HEK293T (cell line): ENCODE results near the gene CHP2.

Source experiments
- ARNT ChIP-seq: fragments of 450-650 bp; IDR thresholded peaks from 2 replicates; pipeline ENCODE4 v1.6.1; 2017; ENCODE audit warnings: mild to moderate bottlenecking
- BHLHE40 ChIP-seq: fragments of 450-650 bp; IDR thresholded peaks from 2 replicates; pipeline ENCODE4 v1.6.1; 2016; ENCODE audit warnings: mild to moderate bottlenecking, moderate library complexity, borderline replicate concordance
- CTBP1 ChIP-seq: fragments of 450-650 bp; IDR thresholded peaks from 2 replicates; pipeline ENCODE4 v1.6.1; 2016; ENCODE audit warnings: borderline replicate concordance
- ELF4 ChIP-seq: fragments of 450-650 bp; IDR thresholded peaks from 2 replicates; pipeline ENCODE4 v1.6.1; 2017; ENCODE audit warnings: antibody characterized with exemption
- FOXA1 ChIP-seq: fragments of 450-650 bp; IDR thresholded peaks from 2 replicates; pipeline ENCODE4 v1.6.1; 2016; ENCODE audit warnings: mild to moderate bottlenecking
- FOXK2 ChIP-seq: fragments of 450-650 bp; IDR thresholded peaks from 2 replicates; pipeline ENCODE4 v1.6.1; 2016; ENCODE audit warnings: mild to moderate bottlenecking
- FOXM1 ChIP-seq: fragments of 450-650 bp; IDR thresholded peaks from 2 replicates; pipeline ENCODE4 v1.6.1; 2017; ENCODE audit warnings: mild to moderate bottlenecking, borderline replicate concordance
- HDGF ChIP-seq: fragments of 450-650 bp; IDR thresholded peaks from 2 replicates; pipeline ENCODE4 v1.6.1; 2017; ENCODE audit warnings: antibody characterized with exemption, borderline replicate concordance
- LEF1 ChIP-seq: fragments of 450-650 bp; IDR thresholded peaks from 2 replicates; pipeline ENCODE4 v1.6.1; 2017; ENCODE audit warnings: mild to moderate bottlenecking, borderline replicate concordance
- NFRKB ChIP-seq: fragments of 450-650 bp; IDR thresholded peaks from 2 replicates; pipeline ENCODE4 v1.6.1; 2016; ENCODE audit warnings: mild to moderate bottlenecking, moderate library complexity
- SP1 ChIP-seq: fragments of 450-650 bp; IDR thresholded peaks from 2 replicates; pipeline ENCODE4 v1.6.1; 2017
- SUZ12 ChIP-seq: fragments of 450-650 bp; IDR thresholded peaks from 2 replicates; pipeline ENCODE4 v1.6.1; 2016; ENCODE audit warnings: mild to moderate bottlenecking
- TARDBP ChIP-seq: fragments of 450-650 bp; IDR thresholded peaks from 2 replicates; pipeline ENCODE4 v1.6.1; 2016
- TF ChIP-seq, protein P1 (sequence below): fragments of 450-650 bp; IDR thresholded peaks from 2 replicates; pipeline ENCODE4 v1.6.1; 2016

DNA sequence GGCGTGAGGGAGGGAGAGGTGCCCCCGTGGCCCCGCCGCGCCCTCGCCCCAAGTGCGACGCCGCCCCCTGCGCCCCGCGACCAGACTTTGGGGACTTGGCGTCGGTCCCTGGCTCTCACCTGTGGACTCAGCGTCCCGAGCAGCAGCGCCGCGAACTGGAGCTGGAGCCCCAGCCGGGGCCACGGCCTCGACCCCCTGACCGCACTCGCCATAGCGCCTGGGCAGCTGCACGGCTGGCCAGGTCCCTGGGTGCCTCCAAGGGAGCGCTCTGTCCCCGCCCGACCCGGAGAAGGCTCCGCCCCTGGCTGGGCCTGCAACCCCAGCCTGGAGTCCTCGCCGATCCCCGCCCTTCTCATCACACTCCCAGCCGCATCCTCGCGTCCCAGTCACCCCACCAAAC lies 41.9 kb upstream of the CHP2 start, which contains the start of gene ERN2:
- no peak for TF ChIP-seq TARDBP
- no peak for TF ChIP-seq ARNT
- TF ChIP-seq FOXM1, result no peak
- TF ChIP-seq SP1, result no peak
- TF ChIP-seq FOXK2, result no peak
- no peak for TF ChIP-seq SUZ12
- no peak for TF ChIP-seq FOXA1
- TF ChIP-seq CTBP1, result no peak
- TF ChIP-seq HDGF, result no peak
- TF ChIP-seq, protein P1, sequence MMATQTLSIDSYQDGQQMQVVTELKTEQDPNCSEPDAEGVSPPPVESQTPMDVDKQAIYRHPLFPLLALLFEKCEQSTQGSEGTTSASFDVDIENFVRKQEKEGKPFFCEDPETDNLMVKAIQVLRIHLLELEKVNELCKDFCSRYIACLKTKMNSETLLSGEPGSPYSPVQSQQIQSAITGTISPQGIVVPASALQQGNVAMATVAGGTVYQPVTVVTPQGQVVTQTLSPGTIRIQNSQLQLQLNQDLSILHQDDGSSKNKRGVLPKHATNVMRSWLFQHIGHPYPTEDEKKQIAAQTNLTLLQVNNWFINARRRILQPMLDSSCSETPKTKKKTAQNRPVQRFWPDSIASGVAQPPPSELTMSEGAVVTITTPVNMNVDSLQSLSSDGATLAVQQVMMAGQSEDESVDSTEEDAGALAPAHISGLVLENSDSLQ, result no peak
- TF ChIP-seq LEF1, result no peak
- no peak for TF ChIP-seq BHLHE40
- no peak for TF ChIP-seq NFRKB
- no peak for TF ChIP-seq ELF4
